GM12873 (cell line): Measurements from ENCODE around the gene KIF26A.

Source experiments
- CTCF ChIP-seq: IDR thresholded peaks from 2 replicates; pipeline ENCODE4 v1.5.1; 2012; ENCODE audit warnings: low read depth, mild to moderate bottlenecking, moderate library complexity, low read length, control low read depth; ENCODE audit not compliant: insufficient read depth; ENCODE audit errors: missing control alignments

Gene KIF26A

GRCh38 chr14:104187931-104188726, 49.7 kb downstream of the KIF26A start:
- TF ChIP-seq CTCF = no peak

GRCh38 chr14:104188727-104189400, 50.5 kb downstream of the KIF26A start:
- TF ChIP-seq CTCF = no peak

GRCh38 chr14:104189629-104190335, 51.4 kb downstream of the KIF26A start:
- TF ChIP-seq CTCF = no peak

- no peak for TF ChIP-seq CTCF
These were observed 52.1 kb downstream of the KIF26A start for GRCh38 chr14:104190396-104191000.

- TF ChIP-seq CTCF = no peak
These were observed 53.1 kb downstream of the KIF26A start for GRCh38 chr14:104191409-104191997.

- no peak for TF ChIP-seq CTCF
These were observed 53.9 kb downstream of the KIF26A start for GRCh38 chr14:104192146-104192882.
